Left kidney (tissue), 2 donors: Measurements from ENCODE around the gene TFG. TPM values are rescaled to one million over a fixed set of nuclear protein-coding genes. Genes with fewer than 3 reads are reported as not detected.

ENCODE experiments used
- DNase-seq: peaks from one replicate; pipeline ENCODE4 v3.0.0-alpha.2; 2013
- polyA plus RNA-seq: library from polyadenylated mRNA; unstranded; fragments of 120-200 nt; gene quantifications from one replicate; pipeline ENCODE4 v1.2.1, GENCODE V29; 2013; ENCODE audit not compliant: insufficient read length

The TFG gene
- polyA plus RNA-seq, 1 donor: 151 TPM

DNA sequence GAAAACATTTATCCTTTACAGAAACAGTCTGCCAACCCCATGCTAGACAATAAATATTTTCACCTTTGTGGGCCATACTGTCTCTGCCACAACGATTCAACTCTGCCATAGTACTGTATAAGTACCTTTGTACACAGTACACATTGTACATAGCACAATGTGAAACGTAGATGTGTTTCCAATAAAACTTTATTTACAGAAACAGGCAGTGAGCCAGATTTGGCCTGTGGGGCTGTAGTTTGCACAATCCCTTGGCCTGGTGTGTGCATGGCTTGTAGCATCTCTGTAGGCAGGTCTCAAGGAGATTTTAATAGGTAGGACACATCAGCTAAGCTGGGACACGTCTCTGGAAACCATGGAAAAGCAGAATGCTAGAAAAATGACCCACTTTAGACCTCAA lies 74.3 kb downstream of the TFG start:
- DNase-seq: no peak

DNA sequence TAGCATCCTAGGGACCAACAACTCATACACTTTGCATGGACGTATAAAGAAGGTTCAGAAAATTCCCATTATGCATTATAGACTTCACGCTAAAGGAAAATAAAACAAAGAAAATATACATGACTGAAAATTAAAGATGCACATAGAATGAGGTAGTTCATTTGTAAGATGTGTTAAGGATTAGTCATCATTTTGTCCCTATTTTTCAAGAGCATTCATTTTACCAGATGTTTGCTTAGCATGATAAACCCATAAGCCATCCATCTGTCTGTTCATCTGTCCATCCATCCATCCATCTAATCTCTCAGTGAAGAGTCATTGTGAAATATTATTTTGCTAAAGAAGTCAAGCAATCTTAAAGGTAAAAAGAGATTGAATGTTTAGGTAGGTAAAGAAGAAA lies 80.3 kb downstream of the TFG start:
- no peak for DNase-seq

DNA sequence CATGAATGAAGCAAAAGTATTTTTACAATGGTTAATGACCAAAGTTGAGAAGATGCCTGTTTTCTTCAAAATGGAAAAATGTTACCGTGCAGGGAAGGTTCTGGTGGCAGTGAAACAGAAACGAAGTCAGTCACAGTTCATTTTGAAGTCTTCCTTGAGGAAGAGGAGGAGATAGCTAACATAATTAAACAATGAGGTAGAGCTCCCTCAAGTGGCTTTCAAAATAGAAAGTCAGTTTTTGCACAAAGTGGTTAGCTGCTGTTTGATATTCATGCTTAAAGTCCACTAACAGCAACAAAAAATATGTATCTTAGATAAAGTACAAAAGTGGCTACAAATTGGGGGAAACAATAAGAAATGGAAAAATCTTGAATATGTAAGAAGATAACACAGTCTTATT lies 87.3 kb downstream of the TFG start:
- peak; percentile 3 for DNase-seq

DNA sequence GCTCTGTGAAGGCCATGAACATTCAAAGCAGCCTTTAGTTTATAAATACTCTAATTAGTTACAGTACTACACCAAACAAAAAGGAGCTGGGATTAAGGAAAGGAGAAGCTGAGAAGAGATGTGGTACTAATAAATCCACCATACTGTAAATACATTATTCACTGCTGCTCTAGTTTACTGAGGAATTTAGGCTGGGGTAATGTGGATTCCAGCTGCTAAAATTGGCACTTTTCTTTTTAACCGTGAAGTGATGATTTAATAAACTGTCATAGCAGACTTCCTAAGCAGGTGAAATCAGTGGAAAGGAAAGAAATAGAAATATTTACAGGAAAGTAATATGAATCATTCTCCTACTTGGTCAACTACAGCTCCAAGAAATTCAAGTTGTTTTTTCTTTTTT lies 88.7 kb downstream of the TFG start:
- DNase-seq: no peak

Other genes starting within 250 kb of the TFG start
- gene TMEM45A, start 216.9 kb upstream of the TFG start, polyA plus RNA-seq: 22.1 TPM
- gene ADGRG7, start 99.9 kb upstream of the TFG start, polyA plus RNA-seq: not detected